IgD-negative memory B cell (primary cell): ENCODE data around the gene NPDC1. TPM values are rescaled to one million over a fixed set of nuclear protein-coding genes. Genes with fewer than 3 reads are reported as not detected.

Experiments used
- H3K27ac Mint-ChIP-seq, 3 donors: one replicate each; pipeline ENCODE4 v1.8.0; 2020 to 2022; ENCODE audit warnings: mild to moderate bottlenecking in 3 of 3, mixed read lengths in 3 of 3, moderate library complexity in 1 of 3
- H3K27me3 Mint-ChIP-seq: one replicate; pipeline ENCODE4 v1.8.0; 2021; ENCODE audit warnings: mixed read lengths
- H3K36me3 Mint-ChIP-seq: one replicate; pipeline ENCODE4 v1.8.0; 2020; ENCODE audit warnings: mild to moderate bottlenecking, mixed read lengths
- H3K4me1 Mint-ChIP-seq, 3 donors: one replicate each; pipeline ENCODE4 v1.8.0; 2020 to 2022; ENCODE audit warnings: mixed read lengths in 3 of 3, mild to moderate bottlenecking in 1 of 3
- H3K4me3 Mint-ChIP-seq, 4 donors: one replicate each; pipeline ENCODE4 v1.8.0; 2020 to 2022; ENCODE audit warnings: mild to moderate bottlenecking in 4 of 4, mixed read lengths in 4 of 4, moderate library complexity in 3 of 4
- H3K9me3 Mint-ChIP-seq, 3 donors: one replicate each; pipeline ENCODE4 v1.8.0; 2020 to 2021; ENCODE audit warnings: mixed read lengths in 3 of 3, mild to moderate bottlenecking in 1 of 3
- polyA plus RNA-seq: library from polyadenylated mRNA; unstranded; fragments of 300-500 nt; fragmentation: Illumina TruSeq; gene quantifications from one replicate; pipeline ENCODE4 v1.2.3, GENCODE V29; 2021

The NPDC1 gene, protein sequence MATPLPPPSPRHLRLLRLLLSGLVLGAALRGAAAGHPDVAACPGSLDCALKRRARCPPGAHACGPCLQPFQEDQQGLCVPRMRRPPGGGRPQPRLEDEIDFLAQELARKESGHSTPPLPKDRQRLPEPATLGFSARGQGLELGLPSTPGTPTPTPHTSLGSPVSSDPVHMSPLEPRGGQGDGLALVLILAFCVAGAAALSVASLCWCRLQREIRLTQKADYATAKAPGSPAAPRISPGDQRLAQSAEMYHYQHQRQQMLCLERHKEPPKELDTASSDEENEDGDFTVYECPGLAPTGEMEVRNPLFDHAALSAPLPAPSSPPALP
- 2.0 TPM for polyA plus RNA-seq

DNA sequence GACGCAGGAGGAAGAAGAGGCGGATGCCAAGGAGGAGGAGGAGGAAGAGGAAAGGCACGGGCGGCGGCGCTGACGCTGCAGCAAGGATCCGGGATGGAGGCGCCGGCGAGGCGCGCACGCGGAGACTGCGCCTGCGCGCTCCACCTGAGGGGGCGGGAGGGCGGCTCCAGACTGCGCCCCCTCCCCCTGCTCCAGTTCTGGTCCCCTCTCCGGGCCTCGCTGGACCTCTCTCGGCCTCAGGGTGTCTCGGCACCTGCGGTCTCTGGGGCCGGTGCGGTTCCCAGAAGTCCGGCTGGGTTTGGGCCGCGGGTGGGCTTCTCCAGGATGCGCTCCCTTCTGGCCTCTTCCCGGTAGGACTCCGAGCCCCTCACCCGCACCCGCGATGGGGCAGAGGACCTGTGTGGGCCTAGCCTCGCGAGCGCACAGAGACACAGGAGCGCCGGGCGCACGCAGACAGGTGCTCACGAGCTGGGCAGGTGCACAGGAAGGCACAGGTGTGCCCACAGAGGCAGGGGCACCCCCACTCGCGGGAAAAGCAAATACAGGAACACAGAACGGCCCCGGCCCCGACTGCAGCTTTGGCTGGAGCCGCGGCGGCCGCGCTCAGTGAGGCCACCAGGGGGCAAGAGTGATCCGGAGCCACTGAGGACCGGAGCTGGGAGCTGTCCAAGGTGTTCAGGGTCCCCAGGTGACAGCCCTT, at the start of gene NPDC1:
NPDC1 (minus strand) TSS at position 90 of the 700 bp plus-strand sequence. CDS start 188 bp downstream, outside the sequence.
- Mint-ChIP-seq H3K9me3 (no peaks in the 10 kb centered on the region), H3K4me1 (peaks cover 4 to 8% (median 7%) of the 10 kb centered on the region in 3 donors), H3K4me3 (peak within 1 kb of the TSS; percentile 47 to 75 (median 60)), H3K36me3 (no peaks in the 10 kb centered on the region), H3K27me3 (peaks cover 31% of the 10 kb centered on the region), H3K27ac (peak within 1 kb of the TSS in 2 of 3 donors; percentile 83 to 86)

DNA sequence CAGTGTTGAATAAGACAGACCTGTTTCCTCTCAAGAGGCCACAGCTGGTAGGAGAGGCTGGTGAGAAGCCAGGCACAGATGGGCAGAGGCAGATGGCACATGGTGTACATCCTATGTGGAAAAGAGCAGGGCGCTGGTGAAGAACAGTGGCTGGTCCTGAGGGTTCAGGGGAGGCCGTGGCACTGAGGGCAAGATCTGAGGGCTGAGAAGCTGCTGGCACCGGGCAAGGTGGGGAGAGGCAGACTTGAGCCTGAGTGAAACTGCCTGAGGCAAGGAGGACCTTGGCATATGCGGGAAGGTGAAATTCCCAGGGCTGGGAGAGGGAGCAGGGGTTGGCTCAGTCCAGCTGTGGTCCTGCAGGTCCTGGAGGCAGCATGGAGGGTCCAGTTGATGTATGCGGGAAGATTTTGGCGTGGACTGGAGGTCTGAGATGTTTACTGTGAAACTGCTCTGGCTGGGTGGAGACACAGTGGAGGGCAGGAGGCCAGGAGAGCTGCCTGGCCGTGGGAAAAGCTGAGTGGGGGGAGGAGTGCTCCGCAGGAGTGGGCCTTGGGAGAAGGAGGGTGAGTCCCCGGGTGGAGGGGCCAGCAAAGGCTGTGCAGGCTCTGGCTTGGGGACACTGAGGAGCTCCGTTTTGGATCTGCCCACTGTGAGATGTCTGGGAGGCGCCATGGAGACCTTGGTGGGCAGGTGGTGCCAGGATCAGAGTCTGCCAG, 43.4 kb upstream of the NPDC1 start:
- H3K9me3 Mint-ChIP-seq: no peaks in the 10 kb centered on the region
- H3K4me3 Mint-ChIP-seq: no peak overlapping the region
- peaks cover 5% of the 10 kb centered on the region for H3K36me3 Mint-ChIP-seq
- peaks cover 25 to 27% (median 27%) of the 10 kb centered on the region in 3 donors for H3K4me1 Mint-ChIP-seq
- no peaks in the 10 kb centered on the region for H3K27me3 Mint-ChIP-seq
- peak overlapping the region in 1 of 3 donors; percentile 51 for H3K27ac Mint-ChIP-seq

DNA sequence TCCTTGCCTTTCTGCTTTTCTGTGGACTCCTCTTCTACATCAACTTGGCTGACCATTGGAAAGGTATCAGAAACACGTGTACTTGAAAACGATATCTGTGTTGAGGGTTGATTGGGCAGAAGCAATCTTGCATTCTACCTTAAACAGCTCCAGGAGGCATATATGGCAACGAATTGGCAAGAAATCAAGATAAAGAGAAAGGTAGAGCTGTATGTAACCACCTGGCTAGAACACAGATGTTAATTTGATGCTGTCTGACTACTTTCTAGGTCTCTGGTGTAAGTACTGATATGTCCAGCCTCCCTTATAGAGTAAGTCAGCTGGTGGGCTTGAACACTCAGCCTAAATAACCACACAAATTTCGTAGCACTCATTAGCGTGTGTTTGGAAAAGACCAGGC, 42.1 kb upstream of the NPDC1 start:
- H3K27ac Mint-ChIP-seq: peak overlapping the region; percentile 83 to 95 (median 88)
- peaks cover 29 to 36% (median 33%) of the 10 kb centered on the region in 3 donors for H3K4me1 Mint-ChIP-seq
- H3K4me3 Mint-ChIP-seq: peak overlapping the region; percentile 88 to 96 (median 92)
- peaks cover 5% of the 10 kb centered on the region for H3K36me3 Mint-ChIP-seq
- no peaks in the 10 kb centered on the region for H3K9me3 Mint-ChIP-seq
- no peaks in the 10 kb centered on the region for H3K27me3 Mint-ChIP-seq

DNA sequence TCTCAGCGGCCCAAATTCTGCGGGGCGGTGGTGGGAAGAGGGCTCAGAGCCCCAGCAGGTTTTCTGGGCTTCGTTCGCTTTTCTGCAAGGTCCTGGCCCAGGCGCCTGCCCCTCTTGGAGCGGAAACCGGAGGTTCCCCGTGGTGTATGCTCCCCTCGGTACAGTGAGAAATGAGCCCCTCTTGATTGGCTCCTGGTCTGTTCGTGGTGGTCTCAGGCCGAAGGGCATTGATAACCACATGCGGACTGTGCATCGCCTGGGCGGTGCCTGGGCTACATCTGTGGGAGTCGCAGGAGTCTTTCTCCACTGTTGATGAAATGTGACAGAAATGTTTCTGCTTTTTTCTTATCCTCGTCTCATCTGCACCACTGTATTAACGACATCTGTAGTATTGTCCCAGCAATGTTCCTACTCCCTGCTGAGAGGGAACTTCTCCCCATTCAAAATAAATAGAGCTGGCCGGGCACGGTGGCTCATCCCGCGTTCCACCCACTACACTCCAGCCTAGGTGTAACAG, 41.5 kb upstream of the NPDC1 start:
- Mint-ChIP-seq H3K4me3 (peak overlapping the region; percentile 88 to 96 (median 92)), H3K36me3 (peaks cover 1% of the 10 kb centered on the region), H3K9me3 (no peaks in the 10 kb centered on the region), H3K27ac (peak overlapping the region; percentile 83 to 95 (median 88)), H3K27me3 (no peaks in the 10 kb centered on the region), H3K4me1 (peaks cover 23 to 34% (median 33%) of the 10 kb centered on the region in 3 donors)

DNA sequence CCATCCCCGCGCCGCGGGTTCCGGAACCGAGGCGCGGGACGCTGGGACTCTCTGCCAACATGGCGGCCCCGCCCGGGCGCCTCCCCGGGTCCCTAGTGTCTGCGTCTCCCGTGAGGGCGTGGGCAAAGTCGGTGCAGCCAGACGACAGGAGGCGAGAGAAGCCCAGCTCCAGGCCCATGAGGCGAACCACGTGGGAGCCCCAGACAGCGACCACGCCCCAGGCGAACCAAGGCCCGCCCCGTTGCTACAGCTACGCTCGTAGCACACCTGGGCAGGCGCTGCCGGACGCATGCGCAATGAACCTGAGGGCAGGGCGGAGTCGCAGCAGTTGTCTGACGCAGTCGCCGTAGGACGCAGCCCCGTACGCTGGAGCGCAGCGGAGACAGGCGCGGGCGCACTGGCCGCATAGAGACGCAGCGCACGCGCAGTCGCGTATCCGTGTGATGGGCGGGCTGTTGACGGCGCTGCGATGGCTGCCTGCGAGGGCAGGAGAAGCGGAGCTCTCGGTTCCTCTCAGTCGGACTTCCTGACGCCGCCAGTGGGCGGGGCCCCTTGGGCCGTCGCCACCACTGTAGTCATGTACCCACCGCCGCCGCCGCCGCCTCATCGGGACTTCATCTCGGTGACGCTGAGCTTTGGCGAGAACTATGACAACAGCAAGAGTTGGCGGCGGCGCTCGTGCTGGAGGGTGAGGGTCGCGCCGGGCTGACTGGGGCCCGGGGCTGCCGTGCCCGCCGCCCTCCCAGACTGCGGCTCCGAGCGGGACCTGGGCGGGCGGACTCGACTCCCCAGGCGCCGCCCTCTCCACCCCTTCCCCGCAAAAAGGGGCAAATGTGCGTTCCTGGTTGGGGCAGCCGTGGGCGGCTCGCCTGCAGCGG, 40.8 kb upstream of the NPDC1 start, which contains the start of gene MAN1B1:
MAN1B1 (plus strand) TSS at position 455 of the 878 bp plus-strand sequence; CDS start at position 470, 15 bp downstream.
- Mint-ChIP-seq H3K27me3 (no peaks in the 10 kb centered on the region), H3K4me3 (peak within 1 kb of the TSS; percentile 88 to 100 (median 98)), H3K27ac (peak within 1 kb of the TSS; percentile 96 to 100 (median 98)), H3K9me3 (no peaks in the 10 kb centered on the region), H3K4me1 (peaks cover 22 to 34% (median 33%) of the 10 kb centered on the region in 3 donors), H3K36me3 (no peaks in the 10 kb centered on the region)

DNA sequence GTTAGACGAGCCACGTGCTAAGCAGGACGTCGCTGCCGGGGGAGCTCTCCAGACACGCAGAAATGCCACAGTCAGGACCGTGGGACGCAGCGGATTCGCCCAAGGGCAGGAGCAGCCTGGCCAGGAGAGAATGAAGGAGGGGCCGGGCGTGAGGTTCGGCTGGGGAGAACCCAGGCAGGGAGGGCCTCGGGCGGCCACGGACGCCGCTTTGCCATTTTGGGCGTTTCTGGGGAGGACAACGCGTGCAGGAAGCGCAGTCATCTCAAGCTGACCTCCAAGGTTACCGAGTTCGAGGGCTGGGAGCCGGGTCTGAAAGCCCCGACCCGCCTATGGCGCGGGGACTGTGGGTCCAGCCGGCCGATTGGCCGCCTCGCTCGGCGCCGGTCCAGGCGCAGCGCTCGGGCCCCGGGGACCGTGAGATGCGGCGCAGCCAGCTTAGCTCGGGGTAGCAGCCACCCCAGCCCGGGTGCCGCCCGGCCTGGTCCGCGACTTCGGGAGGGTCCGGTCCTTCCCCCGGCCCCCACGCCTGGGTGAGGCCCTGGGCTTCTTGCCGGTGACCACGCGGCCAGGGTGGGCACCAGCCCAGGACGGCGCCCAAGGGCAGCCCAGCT, 40.0 kb upstream of the NPDC1 start:
- H3K9me3 Mint-ChIP-seq: no peaks in the 10 kb centered on the region
- H3K4me3 Mint-ChIP-seq: peak overlapping the region; percentile 88 to 100 (median 98)
- H3K4me1 Mint-ChIP-seq: peaks cover 22 to 34% (median 33%) of the 10 kb centered on the region in 3 donors
- peak overlapping the region; percentile 96 to 100 (median 98) for H3K27ac Mint-ChIP-seq
- no peaks in the 10 kb centered on the region for H3K27me3 Mint-ChIP-seq
- no peaks in the 10 kb centered on the region for H3K36me3 Mint-ChIP-seq

DNA sequence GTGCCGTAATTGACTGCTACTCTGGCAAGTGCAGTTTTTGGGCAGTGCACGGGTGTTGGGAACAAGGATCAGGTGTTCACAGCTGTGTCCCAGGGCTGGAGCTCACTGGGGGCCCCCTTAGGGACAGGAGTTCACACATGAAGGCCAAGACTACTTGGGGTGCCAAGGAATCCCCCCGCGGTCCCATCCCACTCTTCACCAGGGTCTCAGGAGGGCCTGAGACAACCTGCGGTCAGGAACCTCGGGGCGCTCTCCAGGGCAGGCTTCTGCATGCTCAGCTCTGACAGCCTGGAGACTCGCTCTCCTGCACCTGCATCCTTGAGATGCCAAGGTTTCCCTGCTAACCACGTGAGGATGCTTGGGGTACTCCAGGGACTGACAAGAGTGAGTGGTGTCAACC, 38.5 kb upstream of the NPDC1 start:
- no peaks in the 10 kb centered on the region for H3K27me3 Mint-ChIP-seq
- peak overlapping the region in 1 of 4 donors; percentile 100 for H3K4me3 Mint-ChIP-seq
- H3K9me3 Mint-ChIP-seq: no peaks in the 10 kb centered on the region
- H3K4me1 Mint-ChIP-seq: peaks cover 22 to 38% (median 33%) of the 10 kb centered on the region in 3 donors
- no peak overlapping the region for H3K27ac Mint-ChIP-seq
- no peaks in the 10 kb centered on the region for H3K36me3 Mint-ChIP-seq

DNA sequence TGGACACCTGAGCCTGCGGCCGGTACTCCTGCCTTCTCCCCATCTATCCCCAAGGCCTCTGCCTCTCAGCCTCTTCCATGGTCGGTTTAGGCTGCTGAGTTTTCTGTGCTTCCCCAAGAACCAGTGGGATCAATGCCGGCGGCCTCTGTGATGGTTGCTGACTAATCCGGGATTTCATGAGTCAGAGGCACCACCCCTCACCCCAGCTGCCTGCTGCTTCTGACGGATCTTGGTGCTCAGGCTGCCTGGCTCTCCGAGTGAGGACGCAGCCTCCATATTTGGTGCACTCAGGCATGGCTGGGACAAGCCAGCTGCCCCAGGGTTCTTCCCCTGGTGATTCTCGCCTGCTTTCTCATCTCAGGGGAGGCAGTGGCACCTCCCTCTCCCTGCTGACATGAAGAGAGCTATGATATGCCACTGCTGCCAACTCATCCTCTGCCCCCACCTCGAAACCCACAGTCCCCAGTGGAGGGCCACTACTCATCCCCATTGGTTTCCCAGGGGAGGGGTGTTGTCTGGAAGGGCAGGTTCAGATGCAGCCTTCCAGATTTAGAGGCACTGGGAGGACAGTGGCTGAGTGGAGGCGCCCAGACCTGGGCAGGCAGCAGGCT, 37.5 kb upstream of the NPDC1 start:
- peak overlapping the region in 2 of 3 donors; percentile 50 to 91 for H3K27ac Mint-ChIP-seq

DNA sequence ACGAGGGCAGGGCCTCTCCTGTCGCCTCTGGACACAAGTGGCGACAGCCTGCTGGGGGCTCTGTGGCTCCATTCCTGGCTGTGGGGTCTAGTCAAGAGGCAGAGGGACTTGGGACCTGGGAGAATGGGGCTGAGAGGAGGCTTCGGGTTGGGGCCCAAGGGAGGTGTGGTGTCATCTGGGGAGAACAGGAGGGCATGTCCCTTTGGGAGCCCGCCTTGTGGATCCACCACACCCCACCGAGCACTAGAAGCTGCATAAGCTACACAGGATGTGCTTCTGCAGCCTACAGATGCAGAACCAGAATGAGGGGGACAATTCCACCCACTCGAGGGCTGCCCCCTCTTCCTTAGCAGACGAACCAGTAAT, 36.9 kb upstream of the NPDC1 start:
- no peaks in the 10 kb centered on the region for H3K9me3 Mint-ChIP-seq
- H3K27me3 Mint-ChIP-seq: no peaks in the 10 kb centered on the region
- H3K36me3 Mint-ChIP-seq: no peaks in the 10 kb centered on the region
- H3K4me1 Mint-ChIP-seq: peaks cover 16 to 28% (median 20%) of the 10 kb centered on the region in 3 donors
- peak overlapping the region in 1 of 3 donors; percentile 91 for H3K27ac Mint-ChIP-seq
- peak overlapping the region in 3 of 4 donors; percentile 47 to 100 (median 75) for H3K4me3 Mint-ChIP-seq

More for the DNA sequence above, 37.5 kb upstream of the NPDC1 start:
- Mint-ChIP-seq H3K9me3 (no peaks in the 10 kb centered on the region), H3K27me3 (no peaks in the 10 kb centered on the region), H3K36me3 (no peaks in the 10 kb centered on the region), H3K4me3 (peak overlapping the region in 2 of 4 donors; percentile 75 to 100), H3K4me1 (peaks cover 22 to 33% (median 26%) of the 10 kb centered on the region in 3 donors)

DNA sequence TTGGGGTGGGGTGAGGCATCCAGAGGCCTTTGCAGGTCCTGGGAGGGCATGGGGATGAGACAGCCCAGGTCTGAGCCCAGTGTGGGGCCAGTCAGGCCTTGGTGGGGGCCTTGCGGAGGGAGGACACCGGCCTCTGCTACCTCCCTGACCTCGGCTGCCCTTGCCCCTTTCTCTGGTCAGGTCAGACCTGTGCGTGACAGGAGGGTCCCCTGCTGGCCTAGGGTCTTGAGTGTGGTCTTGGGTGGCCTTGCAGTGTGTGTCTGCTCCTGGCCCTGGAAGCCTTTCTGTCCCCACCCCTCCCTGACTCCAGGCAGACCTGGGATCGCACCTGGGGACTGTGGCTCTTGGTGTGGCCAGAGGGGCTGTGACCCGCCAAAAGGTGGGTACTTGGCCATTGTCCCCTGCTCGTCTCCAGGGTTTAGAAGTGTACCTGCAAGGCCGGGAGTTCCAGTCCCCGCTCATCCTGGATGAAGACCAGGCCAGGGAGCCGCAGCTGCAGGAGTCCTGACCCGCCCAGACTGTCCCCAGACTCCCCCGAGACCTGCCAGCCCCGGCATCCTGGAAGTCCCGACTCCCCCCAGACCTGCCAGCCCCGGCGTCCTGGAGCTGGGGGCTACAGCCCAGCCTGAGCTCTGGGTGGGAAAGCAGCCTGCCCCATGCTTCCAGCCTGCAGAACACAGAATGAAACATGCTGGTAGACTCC, 36.4 kb upstream of the NPDC1 start:
- peak overlapping the region in 1 of 4 donors; percentile 38 for H3K4me3 Mint-ChIP-seq

DNA sequence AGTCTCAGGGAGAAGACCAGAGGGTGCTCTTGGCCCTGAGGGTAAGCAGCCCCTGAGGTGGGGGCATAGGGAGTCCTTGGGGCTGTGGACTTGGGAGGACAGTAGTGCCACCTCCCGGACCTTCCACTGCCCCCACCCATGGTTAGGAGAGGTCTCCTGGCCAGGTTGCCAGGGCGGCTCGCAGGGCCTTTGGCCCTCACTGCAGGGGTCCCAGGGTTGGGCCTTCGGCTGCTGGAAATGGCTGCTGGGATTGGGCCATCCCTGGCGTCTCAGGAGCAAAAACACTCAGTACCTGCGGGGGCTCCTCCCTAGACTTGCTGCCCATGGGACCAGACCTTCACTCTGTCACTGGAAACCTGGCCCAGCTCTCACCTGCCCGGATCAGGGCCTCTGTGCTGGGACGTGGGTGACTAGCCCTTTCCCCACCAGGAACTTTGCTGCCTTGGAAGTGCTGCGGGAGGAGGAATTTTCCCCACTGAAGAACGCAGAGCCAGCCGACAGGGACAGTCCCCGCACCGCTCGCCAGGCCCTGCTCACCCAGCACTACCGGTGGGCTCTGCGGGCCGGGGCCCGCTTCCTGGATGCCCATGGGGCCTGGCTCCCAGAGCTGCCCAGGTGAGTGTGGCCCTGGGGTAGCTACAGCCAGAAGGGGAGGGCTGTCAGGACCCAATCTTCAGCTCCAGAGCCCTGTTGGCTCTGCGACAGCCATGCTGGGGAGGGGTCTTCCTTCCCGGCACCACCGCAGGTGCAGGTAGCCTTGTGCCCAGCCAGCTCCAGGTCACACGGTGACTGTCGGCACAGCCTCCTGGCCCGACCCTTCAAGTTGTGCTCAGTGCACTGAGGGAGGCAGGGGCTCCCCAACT, 34.5 kb upstream of the NPDC1 start:
- Mint-ChIP-seq H3K27ac (peak overlapping the region in 1 of 3 donors; percentile 90), H3K4me3 (peak overlapping the region in 2 of 4 donors; percentile 55 to 81), H3K36me3 (no peaks in the 10 kb centered on the region), H3K4me1 (peaks cover 8 to 18% (median 12%) of the 10 kb centered on the region in 3 donors), H3K9me3 (no peaks in the 10 kb centered on the region), H3K27me3 (no peaks in the 10 kb centered on the region)

More for the DNA sequence above, 36.4 kb upstream of the NPDC1 start:
- H3K27ac Mint-ChIP-seq: peak overlapping the region in 1 of 3 donors; percentile 91
- no peaks in the 10 kb centered on the region for H3K36me3 Mint-ChIP-seq
- peaks cover 11 to 24% (median 15%) of the 10 kb centered on the region in 3 donors for H3K4me1 Mint-ChIP-seq
- H3K27me3 Mint-ChIP-seq: no peaks in the 10 kb centered on the region
- H3K9me3 Mint-ChIP-seq: no peaks in the 10 kb centered on the region

DNA sequence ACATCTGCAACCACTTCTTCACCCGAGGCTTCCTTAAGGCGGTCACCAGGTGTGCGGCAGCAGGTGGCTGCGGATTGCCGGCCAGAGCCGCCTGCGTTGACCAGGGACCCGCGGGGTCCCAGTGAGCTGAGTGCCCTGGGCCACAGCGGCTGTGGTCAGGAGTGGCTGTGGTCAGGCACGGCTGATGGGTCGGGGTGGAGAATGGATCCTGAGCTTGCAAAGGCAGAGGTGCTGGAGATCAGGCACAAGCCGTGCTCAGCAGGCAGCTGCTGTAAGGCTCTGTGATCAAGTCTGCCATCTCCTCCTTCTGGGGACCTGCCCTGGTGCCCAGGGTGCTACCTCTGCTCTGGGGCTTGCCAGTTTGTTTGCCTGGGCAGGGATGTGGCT, 33.4 kb upstream of the NPDC1 start:
- H3K36me3 Mint-ChIP-seq: no peaks in the 10 kb centered on the region
- H3K9me3 Mint-ChIP-seq: no peaks in the 10 kb centered on the region
- H3K27ac Mint-ChIP-seq: peak overlapping the region in 2 of 3 donors; percentile 33 to 90
- H3K4me3 Mint-ChIP-seq: peak overlapping the region in 2 of 4 donors; percentile 32 to 81
- H3K27me3 Mint-ChIP-seq: no peaks in the 10 kb centered on the region
- H3K4me1 Mint-ChIP-seq: peaks cover 16 to 19% (median 19%) of the 10 kb centered on the region in 3 donors
